Transverse colon (tissue), 4 donors: ENCODE measurements around the gene RPS6KL1. TPM values are rescaled to one million over a fixed set of nuclear protein-coding genes. Genes with fewer than 3 reads are reported as not detected.

ENCODE experiments used
- DNase-seq: peaks from one replicate; pipeline ENCODE4 v3.0.0-alpha.2; 2019
- H3K27ac ChIP-seq, 4 donors: fragments of 200-600 bp; sonication (generic); 2 replicates each; pipeline ENCODE4 v1.5.1; 2016 to 2018; ENCODE audit warnings: inconsistent platforms in 4 of 4
- H3K27me3 ChIP-seq: fragments of 200-600 bp; sonication (generic); 2 replicates; pipeline ENCODE4 v1.5.1; 2017; ENCODE audit warnings: inconsistent platforms
- H3K36me3 ChIP-seq, 4 donors: fragments of 200-600 bp; sonication (generic); 2 replicates each; pipeline ENCODE4 v1.5.1; 2017 to 2019; ENCODE audit warnings: inconsistent platforms in 4 of 4
- H3K4me1 ChIP-seq, 4 donors: fragments of 200-600 bp; sonication (generic); 2 replicates each; pipeline ENCODE4 v1.5.1; 2017 to 2020; ENCODE audit warnings: inconsistent platforms in 4 of 4
- H3K4me3 ChIP-seq, 4 donors: fragments of 200-600 bp; sonication (generic); 1 replicate in 1 of 4; 2 replicates in 3 of 4; pipeline versions ENCODE4 v1.5.1 to v1.6.1; 2017 to 2019; ENCODE audit warnings: inconsistent platforms in 4 of 4
- H3K9me3 ChIP-seq, 2 donors: fragments of 200-600 bp; sonication (generic); 2 replicates each; pipeline ENCODE4 v1.5.1; 2017 to 2019; ENCODE audit warnings: inconsistent platforms in 2 of 2
- CTCF ChIP-seq, 5 experiments: fragments of 200-600 bp in 3 of 5; fragments of 450-650 bp in 2 of 5; sonication (generic) in 3 of 5; IDR thresholded peaks; 1 replicate in 2 of 5; 2 replicates in 3 of 5; pipeline ENCODE4 v1.5.1; 2016 to 2017; ENCODE audit warnings: antibody characterized with exemption in 5 of 5, inconsistent platforms in 3 of 5, mild to moderate bottlenecking in 2 of 5, moderate library complexity in 1 of 5
- EP300 ChIP-seq: sonication (generic); formaldehyde crosslinking; IDR thresholded peaks from one replicate; pipeline ENCODE4 v1.6.1; 2017; ENCODE audit warnings: antibody characterized with exemption, low read depth
- POLR2A ChIP-seq: fragments of 450-650 bp; IDR thresholded peaks from one replicate; pipeline ENCODE4 v1.6.1; 2016; ENCODE audit warnings: antibody characterized with exemption, mild to moderate bottlenecking, moderate library complexity
- POLR2AphosphoS5 ChIP-seq, 3 donors: sonication (generic); formaldehyde crosslinking; IDR thresholded peaks; one replicate each; pipeline ENCODE4 v1.6.1; 2016; ENCODE audit warnings: antibody characterized with exemption in 3 of 3
- WGBS, 2 donors: methylation state at CpG; one replicate each; pipeline ENCODE4 v1.1.5; 2018; ENCODE audit warnings: low coverage in 1 of 2; 5-methylcytosine and 5-hydroxymethylcytosine counted together
- in situ Hi-C, 4 donors: fragments of 200-750 bp; cut with MboI; loops; one replicate each; pipeline versions ENCODE4 v1.15.0 to v1.15.1; 2017; ENCODE audit warnings: low sequenced_read_pairs in 3 of 4, low pct_ligation_motif_present in 1 of 4, low pct_unique_long_range_greater_than_20kb in 1 of 4
- intact Hi-C: fragments of 100-400 bp; cut with DNase I; formaldehyde crosslinking; loops from one replicate; pipeline ENCODE4 v1.15.1; 2023; ENCODE audit warnings: low total_unique reads
- total RNA-seq, 4 donors: library from RNA; depleted of rRNA; stranded (reverse); fragments of >200 nt; gene quantifications; one replicate each; pipeline ENCODE4 v1.1.0, GENCODE V29; 2016

The RPS6KL1 gene
- total RNA-seq, 4 donors from 2014 or later, result 6.4 to 54.1 (median 9.3) TPM; not detected in 1

GRCh38 chr14:74908861-74909341 is 14.2 kb downstream of the RPS6KL1 start:
- H3K27me3 ChIP-seq, result no peaks in the 10 kb centered on the region
- no peak for DNase-seq
- no peaks in the 10 kb centered on the region for H3K36me3 ChIP-seq
- no peak for TF ChIP-seq EP300
- TF ChIP-seq CTCF (IDR thresholded peaks at IDR 0.05), result no peak
- TF ChIP-seq POLR2AphosphoS5 (IDR thresholded peaks at IDR 0.05), result no peak
- TF ChIP-seq POLR2A, result no peak
- H3K4me1 ChIP-seq, result peaks cover 6 to 16% (median 11%) of the 10 kb centered on the region in 4 donors
- 83% methylated on average over 9 of the region's 9 CpGs; no CpG with 5 or more reads in 1 of the 2 donors for WGBS, 2 donors
- in situ Hi-C loops, result no loop called here
- H3K27ac ChIP-seq, result no peak overlapping the region
- no peak overlapping the region for H3K4me3 ChIP-seq
- intact Hi-C loops, result loop anchor here (5.0 kb wide), 1 partner anchor 47 kb away; no protein-coding TSS in a partner anchor
- no peaks in the 10 kb centered on the region for H3K9me3 ChIP-seq

DNA sequence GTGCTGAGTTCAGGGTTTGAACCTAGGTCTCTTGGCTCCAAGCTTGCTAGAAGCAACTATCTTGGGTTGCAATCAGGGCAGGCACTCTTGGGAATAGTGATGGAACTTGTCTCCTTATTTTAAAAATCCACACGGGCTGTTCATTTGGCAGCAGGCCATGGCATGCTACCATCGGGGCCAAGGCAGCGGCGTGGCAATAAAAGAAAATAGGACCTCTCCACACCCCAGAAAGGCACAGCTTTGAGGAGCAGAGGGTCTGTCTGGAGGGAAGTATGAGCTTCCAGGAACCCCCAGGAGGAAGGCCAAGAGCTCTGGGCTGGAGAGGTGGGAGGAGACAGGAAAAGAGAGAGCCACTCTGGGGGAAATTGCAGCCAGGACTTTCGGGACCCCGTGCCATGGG is 15.3 kb downstream of the RPS6KL1 start:
- Histone ChIP-seq H3K4me3 (no peak overlapping the region), H3K9me3 (no peaks in the 10 kb centered on the region), H3K36me3 (peaks cover 0 to 6% (median 0%) of the 10 kb centered on the region in 4 donors), H3K27me3 (no peaks in the 10 kb centered on the region), H3K27ac (no peak overlapping the region), H3K4me1 (peaks cover 6 to 16% (median 11%) of the 10 kb centered on the region in 4 donors)
- TF ChIP-seq EP300 (no peak), POLR2A (no peak), CTCF (IDR thresholded peaks at IDR 0.05) (no peak), POLR2AphosphoS5 (IDR thresholded peaks at IDR 0.05) (no peak)
- no peak for DNase-seq
- intact Hi-C loops (loop anchor here (5.0 kb wide), 1 partner anchor 45 kb away; no protein-coding TSS in a partner anchor), in situ Hi-C loops (no loop called here)
- 30 to 40% methylated on average over 1 to 6 of the region's 6 CpGs for WGBS, 2 donors

- 62% methylated on average over 12 of the region's 12 CpGs; no CpG with 5 or more reads in 1 of the 2 donors for WGBS, 2 donors
- intact Hi-C loops, result loop anchor here (5.0 kb wide), 1 partner anchor 45 kb away; no protein-coding TSS in a partner anchor
- peak; percentile 6 for TF ChIP-seq POLR2A
- TF ChIP-seq POLR2AphosphoS5 (IDR thresholded peaks at IDR 0.05), result no peak
- peak in 3 of 5 experiments; percentile 12 to 29 (median 18) for TF ChIP-seq CTCF (IDR thresholded peaks at IDR 0.05)
- Histone ChIP-seq H3K4me3 (no peak overlapping the region), H3K27ac (no peak overlapping the region), H3K9me3 (no peaks in the 10 kb centered on the region), H3K36me3 (peaks cover 0 to 13% (median 1%) of the 10 kb centered on the region in 4 donors), H3K27me3 (no peaks in the 10 kb centered on the region), H3K4me1 (peaks cover 6 to 16% (median 11%) of the 10 kb centered on the region in 4 donors)
- DNase-seq, result peak; percentile 62
- in situ Hi-C loops, result no loop called here
Observed at GRCh38 chr14:74906925-74907521, 16.0 kb downstream of the RPS6KL1 start.

DNA sequence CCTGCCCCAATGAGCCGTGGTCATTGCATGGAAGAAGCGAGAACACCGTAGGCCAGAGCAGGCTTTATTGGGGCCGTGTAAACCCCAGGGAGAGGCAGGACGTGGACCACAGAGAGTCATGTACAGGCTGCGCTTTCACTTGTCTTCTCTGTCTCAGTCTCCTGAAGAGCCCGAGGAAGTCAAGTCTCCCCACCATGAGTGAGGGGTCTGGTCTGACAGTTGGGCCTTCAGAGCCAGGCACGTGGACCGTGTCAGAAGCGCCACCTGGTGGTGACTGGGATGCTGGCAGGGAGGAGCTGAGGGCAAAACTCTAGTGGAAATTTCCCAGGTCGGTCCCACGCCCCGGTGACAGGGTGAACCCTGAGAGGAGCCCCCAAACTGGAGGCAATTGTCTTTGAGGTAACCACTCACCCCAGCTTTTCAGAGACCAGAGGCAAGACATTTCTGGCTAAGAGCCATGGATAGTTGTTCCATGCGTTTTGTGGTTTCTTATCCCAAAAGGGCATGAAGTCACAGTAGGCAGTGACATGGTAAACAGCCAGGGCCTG is 17.4 kb downstream of the RPS6KL1 start:
- peak in 1 of 3 donors; percentile 49 for TF ChIP-seq POLR2AphosphoS5 (IDR thresholded peaks at IDR 0.05)
- TF ChIP-seq POLR2A, result no peak
- TF ChIP-seq EP300, result no peak
- TF ChIP-seq CTCF (IDR thresholded peaks at IDR 0.05), result peak; percentile 92 to 94 (median 93)
- Histone ChIP-seq H3K27ac (peak overlapping the region in 1 of 4 donors; percentile 11), H3K27me3 (no peaks in the 10 kb centered on the region), H3K4me3 (no peak overlapping the region), H3K36me3 (peaks cover 0 to 26% (median 7%) of the 10 kb centered on the region in 4 donors), H3K9me3 (no peaks in the 10 kb centered on the region), H3K4me1 (peaks cover 6 to 16% (median 11%) of the 10 kb centered on the region in 4 donors)
- intact Hi-C loops (loop anchor here (5.0 kb wide), 1 partner anchor 43 kb away; no protein-coding TSS in a partner anchor), in situ Hi-C loops (no loop called here)
- peak; percentile 77 for DNase-seq
- 46% methylated on average over 14 of the region's 14 CpGs; no CpG with 5 or more reads in 1 of the 2 donors for WGBS, 2 donors
